Spleen (tissue), 11 donors: ENCODE measurements around the gene ACSF2. TPM values are rescaled to one million over a fixed set of nuclear protein-coding genes. Genes with fewer than 3 reads are reported as not detected.

Experiments used
- DNase-seq: peaks from one replicate; pipeline ENCODE4 v3.0.0-alpha.2; 2020
- H3K27ac ChIP-seq, 8 donors: fragments of 200-600 bp; sonication (generic) in 7 of 8; 1 replicate in 4 of 8; 2 replicates in 4 of 8; pipeline versions ENCODE4 v1.5.0 to v1.8.0; 2016 to 2021; ENCODE audit warnings: inconsistent platforms in 4 of 8, mild to moderate bottlenecking in 4 of 8, moderate library complexity in 1 of 8
- H3K27me3 ChIP-seq, 7 donors: fragments of 200-600 bp; sonication (generic) in 6 of 7; replicated peaks in 1 of 7; 1 replicate in 4 of 7; 2 replicates in 3 of 7; pipeline versions ENCODE4 v1.5.0 to v1.8.0; 2016 to 2021; ENCODE audit warnings: inconsistent platforms in 3 of 7, mild to moderate bottlenecking in 1 of 7
- H3K36me3 ChIP-seq, 6 donors: fragments of 200-600 bp; sonication (generic) in 5 of 6; 1 replicate in 4 of 6; 2 replicates in 2 of 6; pipeline versions ENCODE4 v1.5.0 to v1.8.0; 2016 to 2021; ENCODE audit warnings: inconsistent platforms in 2 of 6
- H3K4me1 ChIP-seq, 6 donors: fragments of 200-600 bp; sonication (generic) in 5 of 6; 1 replicate in 3 of 6; 2 replicates in 3 of 6; pipeline versions ENCODE4 v1.5.0 to v1.8.0; 2016 to 2021; ENCODE audit warnings: inconsistent platforms in 3 of 6
- H3K4me3 ChIP-seq, 8 donors: fragments of 200-600 bp; sonication (generic) in 7 of 8; 1 replicate in 4 of 8; 2 replicates in 4 of 8; pipeline versions ENCODE4 v1.5.0 to v1.8.0; 2016 to 2021; ENCODE audit warnings: inconsistent platforms in 4 of 8, mild to moderate bottlenecking in 4 of 8, moderate library complexity in 2 of 8
- H3K9me3 ChIP-seq, 8 donors: fragments of 200-600 bp; sonication (generic) in 7 of 8; 1 replicate in 4 of 8; 2 replicates in 4 of 8; pipeline versions ENCODE4 v1.5.0 to v1.8.0; 2016 to 2021; ENCODE audit warnings: inconsistent platforms in 4 of 8
- POLR2A ChIP-seq, 3 donors: fragments of 450-650 bp; IDR thresholded peaks; one replicate each; pipeline ENCODE4 v1.5.1; 2017; ENCODE audit warnings: antibody characterized with exemption in 3 of 3, mild to moderate bottlenecking in 1 of 3
- POLR2AphosphoS5 ChIP-seq, 3 donors: sonication (generic); formaldehyde crosslinking; IDR thresholded peaks; one replicate each; pipeline ENCODE4 v1.5.1; 2017; ENCODE audit warnings: antibody characterized with exemption in 3 of 3
- WGBS, 5 donors: extraction: QIAGEN DNeasy Blood & Tissue Kit in 3 of 5; methylation state at CpG; one replicate each; pipeline versions ENCODE4 v1.1.5 to v1.1.7; 2013 to 2018; 5-methylcytosine and 5-hydroxymethylcytosine counted together
- intact Hi-C: fragments of 100-400 bp; cut with DNase I; formaldehyde crosslinking; loops from one replicate; pipeline ENCODE4 v1.15.0; 2023; ENCODE audit warnings: low total_unique reads
- polyA plus RNA-seq, 3 donors: library from polyadenylated mRNA; stranded (reverse); fragments of 200-250 nt; gene quantifications; one replicate each; pipeline ENCODE4 v1.2.1, GENCODE V29; 2013
- total RNA-seq, 7 donors: library from RNA; depleted of rRNA in 3 of 7; stranded (reverse); fragments of >200 nt in 3 of 7; fragmentation: NEBNext Ultra II Directional in 4 of 7; extraction: Animal tissue kit (Norgen Biotek cat#: 25700) in 4 of 7; gene quantifications; one replicate each; pipeline versions ENCODE4 v1.1.0 to v1.2.1, GENCODE V29; 2016 to 2021
- TF ChIP-seq, protein P1 (sequence below), 11 experiments: fragments of 200-600 bp in 7 of 11; fragments of 450-650 bp in 4 of 11; sonication (generic) in 4 of 11; IDR thresholded peaks in 8 of 11; conservative IDR thresholded peaks in 3 of 11; 1 replicate in 7 of 11; 2 replicates in 4 of 11; pipeline versions ENCODE4 v1.4.0 to v1.8.0; 2016 to 2021; ENCODE audit warnings: antibody characterized with exemption in 11 of 11, inconsistent platforms in 4 of 11, mild to moderate bottlenecking in 1 of 11
- donor health status: healthy with polysubstance abuse.
- donor health status: DM: no; HTN: no; CAD: no; lungs with moderate emphysema.
- donor health status: DM: no; HTN: no; CAD: no.
- donor health status: Bipolar disorder and iron deficiency.
- donor health status: healthy.
- donor health status: DM: no; HTN: no; CAD: no.
- donor health status: DM: yes; HTN: yes; CAD: no.

The ACSF2 gene
- total and polyA plus RNA-seq, 10 donors: 21.7 to 50.0 (median 39.1) TPM

- Histone ChIP-seq H3K4me3 (no peak overlapping the region), H3K4me1 (peaks cover 0 to 20% (median 13%) of the 10 kb centered on the region in 6 donors), H3K27ac (no peak overlapping the region), H3K36me3 (peaks cover 0 to 33% (median 0%) of the 10 kb centered on the region in 6 donors), H3K27me3 (peaks cover 0 to 27% (median 19%) of the 10 kb centered on the region in 7 donors), H3K9me3 (no peaks in the 10 kb centered on the region)
- TF ChIP-seq POLR2AphosphoS5 (IDR thresholded peaks at IDR 0.05): no peak
- TF ChIP-seq, protein P1, sequence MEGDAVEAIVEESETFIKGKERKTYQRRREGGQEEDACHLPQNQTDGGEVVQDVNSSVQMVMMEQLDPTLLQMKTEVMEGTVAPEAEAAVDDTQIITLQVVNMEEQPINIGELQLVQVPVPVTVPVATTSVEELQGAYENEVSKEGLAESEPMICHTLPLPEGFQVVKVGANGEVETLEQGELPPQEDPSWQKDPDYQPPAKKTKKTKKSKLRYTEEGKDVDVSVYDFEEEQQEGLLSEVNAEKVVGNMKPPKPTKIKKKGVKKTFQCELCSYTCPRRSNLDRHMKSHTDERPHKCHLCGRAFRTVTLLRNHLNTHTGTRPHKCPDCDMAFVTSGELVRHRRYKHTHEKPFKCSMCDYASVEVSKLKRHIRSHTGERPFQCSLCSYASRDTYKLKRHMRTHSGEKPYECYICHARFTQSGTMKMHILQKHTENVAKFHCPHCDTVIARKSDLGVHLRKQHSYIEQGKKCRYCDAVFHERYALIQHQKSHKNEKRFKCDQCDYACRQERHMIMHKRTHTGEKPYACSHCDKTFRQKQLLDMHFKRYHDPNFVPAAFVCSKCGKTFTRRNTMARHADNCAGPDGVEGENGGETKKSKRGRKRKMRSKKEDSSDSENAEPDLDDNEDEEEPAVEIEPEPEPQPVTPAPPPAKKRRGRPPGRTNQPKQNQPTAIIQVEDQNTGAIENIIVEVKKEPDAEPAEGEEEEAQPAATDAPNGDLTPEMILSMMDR (IDR thresholded peaks at IDR 0.05 in 8 of 11, conservative IDR thresholded peaks at IDR 0.05 in 3 of 11): no peak
- TF ChIP-seq POLR2A (IDR thresholded peaks at IDR 0.05): no peak
- peak; percentile 34 for DNase-seq
- intact Hi-C loops: no loop called here
- 86 to 93% (median 88%) methylated on average over 4 of the region's 4 CpGs for WGBS, 5 donors
These were observed 38.7 kb downstream of the ACSF2 start for GRCh38 chr17:50464736-50465135.

DNA sequence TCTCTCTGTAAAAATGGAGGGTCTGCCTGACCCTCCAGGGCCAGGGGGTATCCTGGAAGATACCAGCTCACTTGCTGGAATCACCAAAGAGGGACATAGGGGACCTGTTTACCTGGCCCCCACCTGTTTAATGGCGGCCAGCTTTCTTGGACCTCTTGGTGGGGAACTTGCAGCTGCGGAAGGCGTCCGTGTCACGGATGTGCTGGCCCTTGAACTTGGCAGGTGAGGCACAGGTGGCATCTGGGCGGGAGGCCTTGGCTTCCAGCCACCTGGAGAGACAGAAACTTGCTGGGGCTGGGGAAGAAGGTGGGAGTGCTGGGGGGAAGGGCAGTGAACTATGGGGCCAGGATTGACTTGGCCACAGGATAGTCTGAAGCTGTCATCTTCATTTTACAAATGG, 39.2 kb downstream of the ACSF2 start:
- H3K4me3 ChIP-seq: no peak overlapping the region
- intact Hi-C loops: no loop called here
- H3K4me1 ChIP-seq: peaks cover 0 to 20% (median 13%) of the 10 kb centered on the region in 6 donors
- no peak overlapping the region for H3K27ac ChIP-seq
- WGBS, 5 donors: 91 to 97% (median 94%) methylated on average over 6 of the region's 6 CpGs
- H3K9me3 ChIP-seq: no peaks in the 10 kb centered on the region
- H3K36me3 ChIP-seq: peaks cover 0 to 33% (median 0%) of the 10 kb centered on the region in 6 donors
- peaks cover 0 to 30% (median 19%) of the 10 kb centered on the region in 7 donors for H3K27me3 ChIP-seq
- peak; percentile 34 for DNase-seq
- TF ChIP-seq POLR2AphosphoS5 (IDR thresholded peaks at IDR 0.05): no peak
- TF ChIP-seq, protein P1 (IDR thresholded peaks at IDR 0.05 in 8 of 11, conservative IDR thresholded peaks at IDR 0.05 in 3 of 11): no peak
- no peak for TF ChIP-seq POLR2A (IDR thresholded peaks at IDR 0.05)

DNA sequence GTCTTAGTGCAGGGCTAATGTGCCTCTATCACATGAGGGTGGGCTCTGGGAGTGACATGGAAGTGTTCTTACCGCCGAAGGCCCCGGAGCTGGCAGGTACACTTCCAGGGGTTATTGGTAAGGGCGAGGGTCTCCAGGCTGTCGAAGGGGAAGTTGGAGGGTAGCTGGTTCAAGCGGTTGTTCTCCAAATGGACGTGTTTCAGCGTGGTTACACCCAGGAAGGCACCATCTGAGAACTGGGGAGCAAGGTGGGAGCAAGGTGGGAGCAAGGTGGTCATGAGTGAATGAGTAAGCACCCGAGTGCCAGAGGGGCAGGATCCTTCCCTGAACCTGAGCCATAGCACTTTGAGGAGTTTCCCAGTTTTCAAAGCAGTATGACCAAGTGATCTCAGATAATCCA, 39.6 kb downstream of the ACSF2 start:
- H3K27me3 ChIP-seq: peaks cover 0 to 30% (median 19%) of the 10 kb centered on the region in 7 donors
- H3K4me3 ChIP-seq: no peak overlapping the region
- intact Hi-C loops: no loop called here
- no peaks in the 10 kb centered on the region for H3K9me3 ChIP-seq
- H3K36me3 ChIP-seq: peaks cover 0 to 32% (median 0%) of the 10 kb centered on the region in 6 donors
- TF ChIP-seq POLR2AphosphoS5 (IDR thresholded peaks at IDR 0.05) (no peak), POLR2A (IDR thresholded peaks at IDR 0.05) (no peak)
- TF ChIP-seq, protein P1 (IDR thresholded peaks at IDR 0.05 in 8 of 11, conservative IDR thresholded peaks at IDR 0.05 in 3 of 11): no peak
- no peak for DNase-seq
- H3K4me1 ChIP-seq: peaks cover 0 to 20% (median 13%) of the 10 kb centered on the region in 6 donors
- no peak overlapping the region for H3K27ac ChIP-seq
- whole genome bisulfite sequencing, 5 donors: 87 to 98% (median 89%) methylated on average over 8 to 9 of the region's 9 CpGs

GRCh38 chr17:50466371-50467113, 40.5 kb downstream of the ACSF2 start:
- Histone ChIP-seq H3K4me3 (no peak overlapping the region), H3K36me3 (peaks cover 0 to 34% (median 0%) of the 10 kb centered on the region in 6 donors), H3K4me1 (peaks cover 0 to 20% (median 13%) of the 10 kb centered on the region in 6 donors), H3K9me3 (no peaks in the 10 kb centered on the region), H3K27ac (no peak overlapping the region), H3K27me3 (peaks cover 0 to 30% (median 19%) of the 10 kb centered on the region in 7 donors)
- 78 to 89% (median 86%) methylated on average over 9 of the region's 9 CpGs for WGBS, 5 donors
- peak; percentile 51 for DNase-seq
- TF ChIP-seq POLR2A (IDR thresholded peaks at IDR 0.05): no peak
- TF ChIP-seq, protein P1 (IDR thresholded peaks at IDR 0.05 in 8 of 11, conservative IDR thresholded peaks at IDR 0.05 in 3 of 11): no peak
- TF ChIP-seq POLR2AphosphoS5 (IDR thresholded peaks at IDR 0.05): no peak
- intact Hi-C loops: no loop called here
